ENCODE measurements around the gene SARM1. TPM values are rescaled to one million over a fixed set of nuclear protein-coding genes. Genes with fewer than 3 reads are reported as not detected.

Gene SARM1
- total and polyA plus RNA-seq, 4 donors: 4.9 to 20.3 (median 12.4) TPM

- 89 to 90% methylated on average over 5 of the region's 5 CpGs for WGBS, 2 donors
- DNase-seq (peak in 1 of 2 donors; percentile 55), ATAC-seq (ENCODE audit: low FRiP score) (no peak)
- peaks cover 5 to 7% of the 10 kb centered on the region in 2 donors for H3K36me3 ChIP-seq (ENCODE audit: control insufficient read depth in 1 of 2, insufficient read depth in 2 of 2, low read length in 1 of 2)
- H3K4me3 ChIP-seq (ENCODE audit: low read length in 2 of 2): no peak overlapping the region
- H3K4me1 ChIP-seq (ENCODE audit: control insufficient read depth in 1 of 2, insufficient read depth in 2 of 2, low read length in 2 of 2): no peaks in the 10 kb centered on the region
- no peaks in the 10 kb centered on the region for H3K27me3 ChIP-seq (ENCODE audit: control insufficient read depth in 1 of 2, insufficient read depth in 2 of 2, low read length in 1 of 2)
- intact Hi-C loops (cut with DNase I): loop anchor here (10.0 kb wide), 2 partner anchors 286 to 624 kb away; partner anchors contain the start of genes NLK (in 1 of the 2) and PHF12 (in 1 of the 2)
- no peaks in the 10 kb centered on the region for H3K9me3 ChIP-seq (ENCODE audit: control insufficient read depth, low read length)
- H3K27ac ChIP-seq (ENCODE audit: low read depth in 1 of 2, low read length in 2 of 2): no peak overlapping the region
These were observed 40.8 kb upstream of the SARM1 start for GRCh38 chr17:28330671-28331070.

GRCh38 chr17:28331891-28332420 is 39.5 kb upstream of the SARM1 start:
- 84 to 89% methylated on average over 6 of the region's 6 CpGs for WGBS, 2 donors
- Histone ChIP-seq H3K27ac (ENCODE audit: low read depth in 1 of 2, low read length in 2 of 2) (no peak overlapping the region), H3K36me3 (ENCODE audit: control insufficient read depth in 1 of 2, insufficient read depth in 2 of 2, low read length in 1 of 2) (peaks cover 5 to 7% of the 10 kb centered on the region in 2 donors), H3K27me3 (ENCODE audit: control insufficient read depth in 1 of 2, insufficient read depth in 2 of 2, low read length in 1 of 2) (no peaks in the 10 kb centered on the region), H3K4me1 (ENCODE audit: control insufficient read depth in 1 of 2, insufficient read depth in 2 of 2, low read length in 2 of 2) (peaks cover 0 to 5% of the 10 kb centered on the region in 2 donors), H3K9me3 (ENCODE audit: control insufficient read depth, low read length) (no peaks in the 10 kb centered on the region), H3K4me3 (ENCODE audit: low read length in 2 of 2) (no peak overlapping the region)
- DNase-seq (no peak), ATAC-seq (ENCODE audit: low FRiP score) (no peak)
- intact Hi-C loops (cut with DNase I): loop anchor here (10.0 kb wide), 2 partner anchors 287 to 623 kb away; partner anchors contain the start of genes NLK (in 1 of the 2) and PHF12 (in 1 of the 2)

GRCh38 chr17:28333083-28333746 is 38.3 kb upstream of the SARM1 start:
- Histone ChIP-seq H3K27me3 (ENCODE audit: control insufficient read depth in 1 of 2, insufficient read depth in 2 of 2, low read length in 1 of 2) (no peaks in the 10 kb centered on the region), H3K4me3 (ENCODE audit: low read length in 2 of 2) (no peak overlapping the region), H3K4me1 (ENCODE audit: control insufficient read depth in 1 of 2, insufficient read depth in 2 of 2, low read length in 2 of 2) (peaks cover 0 to 6% of the 10 kb centered on the region in 2 donors), H3K36me3 (ENCODE audit: control insufficient read depth in 1 of 2, insufficient read depth in 2 of 2, low read length in 1 of 2) (peaks cover 0 to 7% of the 10 kb centered on the region in 2 donors), H3K27ac (ENCODE audit: low read depth in 1 of 2, low read length in 2 of 2) (no peak overlapping the region), H3K9me3 (ENCODE audit: control insufficient read depth, low read length) (no peaks in the 10 kb centered on the region)
- WGBS, 2 donors: 54 to 59% methylated on average over 1 of the region's 1 CpG
- ATAC-seq (ENCODE audit: low FRiP score): no peak
- intact Hi-C loops (cut with DNase I): loop anchor here (10.0 kb wide), 2 partner anchors 288 to 622 kb away; partner anchors contain the start of genes NLK (in 1 of the 2) and PHF12 (in 1 of the 2)
- DNase-seq: no peak

GRCh38 chr17:28334171-28334570 is 37.3 kb upstream of the SARM1 start:
- no peak overlapping the region for H3K27ac ChIP-seq (ENCODE audit: low read depth in 1 of 2, low read length in 2 of 2)
- no peaks in the 10 kb centered on the region for H3K9me3 ChIP-seq (ENCODE audit: control insufficient read depth, low read length)
- peaks cover 0 to 6% of the 10 kb centered on the region in 2 donors for H3K4me1 ChIP-seq (ENCODE audit: control insufficient read depth in 1 of 2, insufficient read depth in 2 of 2, low read length in 2 of 2)
- ATAC-seq (ENCODE audit: low FRiP score): no peak
- intact Hi-C loops (cut with DNase I): loop anchor here (2.0 to 10.0 kb wide), 3 partner anchors 15 to 621 kb away; partner anchors contain the start of genes NLK (in 1 of the 2), PHF12 (in 1 of the 2) and TMEM97 (in 1 of the 2)
- DNase-seq: no peak
- 48 to 51% methylated on average over 6 of the region's 6 CpGs for WGBS, 2 donors
- no peaks in the 10 kb centered on the region for H3K27me3 ChIP-seq (ENCODE audit: control insufficient read depth in 1 of 2, insufficient read depth in 2 of 2, low read length in 1 of 2)
- H3K4me3 ChIP-seq (ENCODE audit: low read length in 2 of 2): peak overlapping the region in 1 of 2 donors; percentile 43
- H3K36me3 ChIP-seq (ENCODE audit: control insufficient read depth in 1 of 2, insufficient read depth in 2 of 2, low read length in 1 of 2): peaks cover 0 to 6% of the 10 kb centered on the region in 2 donors

GRCh38 chr17:28334666-28335200 is 36.8 kb upstream of the SARM1 start:
- H3K4me1 ChIP-seq (ENCODE audit: control insufficient read depth in 1 of 2, insufficient read depth in 2 of 2, low read length in 2 of 2): peaks cover 0 to 6% of the 10 kb centered on the region in 2 donors
- no peak for ATAC-seq (ENCODE audit: low FRiP score)
- peaks cover 0 to 6% of the 10 kb centered on the region in 2 donors for H3K36me3 ChIP-seq (ENCODE audit: control insufficient read depth in 1 of 2, insufficient read depth in 2 of 2, low read length in 1 of 2)
- 3 to 4% methylated on average over 18 of the region's 18 CpGs for WGBS, 2 donors
- H3K27ac ChIP-seq (ENCODE audit: low read depth in 1 of 2, low read length in 2 of 2): peak overlapping the region in 1 of 2 donors; percentile 69
- intact Hi-C loops (cut with DNase I): loop anchor here (2.0 to 10.0 kb wide), 4 partner anchors 16 to 620 kb away; partner anchors contain the start of genes PHF12 (in 2 of the 2), NLK (in 1 of the 2) and TMEM97 (in 1 of the 2)
- no peaks in the 10 kb centered on the region for H3K27me3 ChIP-seq (ENCODE audit: control insufficient read depth in 1 of 2, insufficient read depth in 2 of 2, low read length in 1 of 2)
- peak overlapping the region; percentile 43 to 73 for H3K4me3 ChIP-seq (ENCODE audit: low read length in 2 of 2)
- no peak for DNase-seq
- H3K9me3 ChIP-seq (ENCODE audit: control insufficient read depth, low read length): no peaks in the 10 kb centered on the region

GRCh38 chr17:28335201-28335958 is 36.1 kb upstream of the SARM1 start, which contains the start of the genes IFT20 and TNFAIP1:
IFT20 (minus strand) TSS chr17:28335472; CDS start chr17:28331985, 3,487 bp downstream.
TNFAIP1 (plus strand) TSS chr17:28335761; CDS start chr17:28339522, 3,761 bp downstream.
- WGBS, 2 donors: 1% methylated on average over 57 to 62 of the region's 62 CpGs
- ATAC-seq (ENCODE audit: low FRiP score): peak; percentile 99
- Histone ChIP-seq H3K4me3 (ENCODE audit: low read length in 2 of 2) (peak within 1 kb of the TSS; percentile 48 to 73), H3K27me3 (ENCODE audit: control insufficient read depth in 1 of 2, insufficient read depth in 2 of 2, low read length in 1 of 2) (no peaks in the 10 kb centered on the region), H3K36me3 (ENCODE audit: control insufficient read depth in 1 of 2, insufficient read depth in 2 of 2, low read length in 1 of 2) (peaks cover 0 to 6% of the 10 kb centered on the region in 2 donors), H3K27ac (ENCODE audit: low read depth in 1 of 2, low read length in 2 of 2) (peak within 1 kb of the TSS; percentile 15 to 69), H3K9me3 (ENCODE audit: control insufficient read depth, low read length) (no peaks in the 10 kb centered on the region), H3K4me1 (ENCODE audit: control insufficient read depth in 1 of 2, insufficient read depth in 2 of 2, low read length in 2 of 2) (peaks cover 0 to 6% of the 10 kb centered on the region in 2 donors)
- peak; percentile 99 to 100 for DNase-seq
- intact Hi-C loops (cut with DNase I): loop anchor here (2.0 to 10.0 kb wide), 4 partner anchors 17 to 619 kb away; partner anchors contain the start of genes PHF12 (in 2 of the 2), NLK (in 1 of the 2) and TMEM97 (in 1 of the 2)

- peaks cover 0 to 6% of the 10 kb centered on the region in 2 donors for H3K4me1 ChIP-seq (ENCODE audit: control insufficient read depth in 1 of 2, insufficient read depth in 2 of 2, low read length in 2 of 2)
- peak; percentile 37 for ATAC-seq (ENCODE audit: low FRiP score)
- 4 to 5% methylated on average over 27 to 29 of the region's 29 CpGs for WGBS, 2 donors
These were observed 35.3 kb upstream of the SARM1 start for GRCh38 chr17:28335959-28336871.

More at GRCh38 chr17:28335959-28336871, 35.3 kb upstream of the SARM1 start:
- peak; percentile 64 to 81 for DNase-seq
- H3K9me3 ChIP-seq (ENCODE audit: control insufficient read depth, low read length): no peaks in the 10 kb centered on the region
- no peaks in the 10 kb centered on the region for H3K27me3 ChIP-seq (ENCODE audit: control insufficient read depth in 1 of 2, insufficient read depth in 2 of 2, low read length in 1 of 2)
- H3K27ac ChIP-seq (ENCODE audit: low read depth in 1 of 2, low read length in 2 of 2): peak overlapping the region; percentile 15 to 66
- peak overlapping the region; percentile 48 to 70 for H3K4me3 ChIP-seq (ENCODE audit: low read length in 2 of 2)
- intact Hi-C loops (cut with DNase I): loop anchor here (2.0 to 10.0 kb wide), 5 partner anchors 17 to 619 kb away; partner anchors contain the start of genes PHF12 (in 2 of the 2), NLK (in 1 of the 2), POLDIP2 (in 1 of the 2) and TMEM97 (in 1 of the 2)
- H3K36me3 ChIP-seq (ENCODE audit: control insufficient read depth in 1 of 2, insufficient read depth in 2 of 2, low read length in 1 of 2): peaks cover 0 to 1% of the 10 kb centered on the region in 2 donors

All from aorta (tissue), 5 donors.